Stomach smooth muscle (tissue), 2 donors: Measurements from ENCODE around the gene RPS14.
A peak's percentile ranks its signal among the peaks of the same experiment; 100 is the strongest.
"Not testable (repeated sequence)": the region's sequence is repeated elsewhere in the genome, so short reads cannot be mapped to it uniquely, and the experiment has no call there.

Source experiments
- H3K27ac ChIP-seq: one replicate; pipeline ENCODE4 v1.7.0; 2013; ENCODE audit warnings: mild to moderate bottlenecking, low read length, inconsistent platforms
- H3K27me3 ChIP-seq, 2 donors: one replicate each; pipeline ENCODE4 v1.7.0; 2013; ENCODE audit warnings: low read length in 2 of 2; ENCODE audit not compliant: insufficient read depth in 2 of 2, control insufficient read depth in 1 of 2
- H3K36me3 ChIP-seq, 2 donors: one replicate each; pipeline ENCODE4 v1.7.0; 2013; ENCODE audit warnings: low read length in 2 of 2; ENCODE audit not compliant: control insufficient read depth in 2 of 2, insufficient read depth in 2 of 2
- H3K4me1 ChIP-seq: one replicate; pipeline ENCODE4 v1.7.0; 2013; ENCODE audit warnings: low read length; ENCODE audit not compliant: control insufficient read depth, insufficient read depth
- H3K4me3 ChIP-seq, 2 donors: one replicate each; pipeline ENCODE4 v1.7.0; 2013; ENCODE audit warnings: low read length in 2 of 2
- H3K9ac ChIP-seq, 2 donors: one replicate each; pipeline ENCODE4 v1.7.0; 2013; ENCODE audit warnings: low read length in 2 of 2, mild to moderate bottlenecking in 1 of 2
- H3K9me3 ChIP-seq, 2 donors: one replicate each; pipeline ENCODE4 v1.7.0; 2013; ENCODE audit warnings: low read length in 2 of 2; ENCODE audit not compliant: control insufficient read depth in 2 of 2
- donor health status: healthy.
- donor health status: Pancreatic carcinoma.

Gene RPS14

DNA sequence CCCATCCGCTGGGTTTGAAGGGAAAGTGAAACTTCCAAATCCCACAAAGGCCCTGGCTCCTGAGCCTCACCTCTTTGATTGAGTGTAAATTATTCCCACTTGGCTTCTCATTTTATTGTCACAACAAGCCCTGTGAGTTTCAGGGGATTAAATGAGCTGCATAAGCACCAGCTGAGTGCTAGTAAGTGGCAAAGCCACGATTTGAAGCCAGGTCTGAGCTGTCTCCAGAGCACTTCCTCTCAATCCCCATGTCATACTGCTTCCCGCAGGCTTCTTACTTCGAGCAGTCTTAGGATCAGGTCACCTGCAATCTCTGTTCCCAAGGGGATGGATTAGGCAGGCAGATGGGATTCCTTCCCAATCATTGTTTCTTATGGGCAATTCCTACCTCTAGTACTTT, 18.0 kb downstream of the RPS14 start:
- Histone ChIP-seq H3K27ac (no peak overlapping the region), H3K9ac (no peak overlapping the region), H3K4me3 (no peak overlapping the region)

GRCh38 chr5:150431048-150431447, 18.5 kb downstream of the RPS14 start:
- H3K27ac ChIP-seq, result no peak overlapping the region
- H3K4me3 ChIP-seq, result no peak overlapping the region
- H3K9me3 ChIP-seq, result no peaks in the 10 kb centered on the region
- H3K9ac ChIP-seq, result no peak overlapping the region
- H3K4me1 ChIP-seq, result peaks cover 3% of the 10 kb centered on the region
- H3K27me3 ChIP-seq, result no peaks in the 10 kb centered on the region
- H3K36me3 ChIP-seq, result no peaks in the 10 kb centered on the region

More for the DNA sequence above, 18.0 kb downstream of the RPS14 start:
- Histone ChIP-seq H3K4me1 (peaks cover 7% of the 10 kb centered on the region), H3K9me3 (no peaks in the 10 kb centered on the region), H3K36me3 (no peaks in the 10 kb centered on the region), H3K27me3 (no peaks in the 10 kb centered on the region)

DNA sequence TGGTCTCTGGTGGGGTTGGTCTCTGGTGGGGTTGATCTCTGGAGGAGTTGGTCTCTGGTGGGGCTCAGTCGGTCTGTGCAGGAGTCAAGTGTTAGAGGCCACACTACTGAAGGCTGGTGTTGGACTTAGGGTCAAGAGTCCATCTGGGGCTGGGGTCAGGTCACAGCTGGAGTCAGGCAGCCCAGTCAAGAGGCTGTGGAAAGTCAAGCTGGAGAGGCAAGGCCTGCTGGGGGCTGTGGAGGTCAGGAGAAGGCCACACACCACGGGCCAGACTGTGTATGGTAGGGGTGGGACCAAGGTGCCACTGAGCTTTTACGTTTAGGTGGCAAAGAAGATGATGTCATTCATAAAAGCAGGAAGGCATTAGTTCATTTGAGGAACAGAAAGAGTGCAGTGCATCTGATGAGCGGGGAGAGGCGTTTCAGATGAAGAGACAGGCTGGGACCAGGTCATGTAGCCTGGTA, 20.1 kb downstream of the RPS14 start:
- Histone ChIP-seq H3K9ac (no peak overlapping the region), H3K9me3 (no peaks in the 10 kb centered on the region), H3K4me3 (no peak overlapping the region), H3K27me3 (no peaks in the 10 kb centered on the region), H3K4me1 (peaks cover 3% of the 10 kb centered on the region), H3K27ac (no peak overlapping the region), H3K36me3 (no peaks in the 10 kb centered on the region)

- no peak overlapping the region for H3K9ac ChIP-seq
- H3K9me3 ChIP-seq, result no peaks in the 10 kb centered on the region
- H3K36me3 ChIP-seq, result no peaks in the 10 kb centered on the region
- H3K27ac ChIP-seq, result no peak overlapping the region
- H3K4me3 ChIP-seq, result no peak overlapping the region
- peaks cover 3% of the 10 kb centered on the region for H3K4me1 ChIP-seq
- H3K27me3 ChIP-seq, result no peaks in the 10 kb centered on the region
Observed at GRCh38 chr5:150428978-150429377, 20.6 kb downstream of the RPS14 start.

DNA sequence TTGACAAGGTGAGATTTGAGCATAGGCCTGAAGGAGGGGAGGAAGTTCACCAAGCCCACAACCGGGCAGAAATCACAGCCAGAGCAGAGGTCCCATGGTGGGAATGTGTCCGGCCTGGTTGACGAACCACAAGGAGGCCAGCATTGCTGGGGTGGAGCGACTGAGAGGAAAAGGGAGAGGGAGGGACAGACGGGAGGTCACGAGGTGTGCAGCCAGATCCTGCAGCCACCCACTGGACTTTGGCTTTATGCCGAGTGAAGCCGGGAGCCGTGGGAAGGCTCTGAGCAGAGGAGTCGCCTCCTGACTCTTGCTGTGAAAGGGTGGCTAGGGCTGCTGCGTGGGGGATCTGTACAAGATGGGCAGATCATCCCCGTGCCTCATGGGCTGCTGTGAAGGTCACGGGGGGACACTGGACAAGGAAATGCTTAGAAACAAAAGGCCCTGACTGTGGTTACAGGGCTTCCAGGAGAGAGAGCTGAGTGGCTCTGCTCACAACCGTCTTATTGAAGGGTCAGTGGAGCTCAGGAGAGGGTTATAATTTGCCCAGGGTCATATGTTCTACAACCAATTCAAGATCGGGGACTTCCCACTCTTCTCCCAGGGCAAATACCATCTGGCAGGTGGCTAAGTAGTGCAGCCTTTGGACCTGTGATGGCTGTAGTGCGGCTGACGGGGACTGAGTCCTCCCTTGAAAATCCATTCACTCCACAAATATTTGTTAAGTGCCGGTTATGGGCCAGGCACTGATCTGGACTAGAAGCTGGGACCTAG, 21.2 kb downstream of the RPS14 start:
- H3K9ac ChIP-seq, result no peak overlapping the region
- H3K4me3 ChIP-seq, result no peak overlapping the region

GRCh38 chr5:150426165-150426564, 23.4 kb downstream of the RPS14 start:
- H3K9ac ChIP-seq, H3K27ac ChIP-seq, H3K4me3 ChIP-seq, H3K36me3 ChIP-seq, H3K4me1 ChIP-seq, H3K9me3 ChIP-seq, H3K27me3 ChIP-seq: not testable (repeated sequence)

More for the DNA sequence above, 21.2 kb downstream of the RPS14 start:
- no peaks in the 10 kb centered on the region for H3K27me3 ChIP-seq
- peaks cover 3% of the 10 kb centered on the region for H3K4me1 ChIP-seq
- H3K27ac ChIP-seq, result no peak overlapping the region
- H3K36me3 ChIP-seq, result no peaks in the 10 kb centered on the region
- H3K9me3 ChIP-seq, result no peaks in the 10 kb centered on the region

GRCh38 chr5:150422758-150423157, 26.8 kb downstream of the RPS14 start:
- no peaks in the 10 kb centered on the region for H3K4me1 ChIP-seq
- no peak overlapping the region for H3K27ac ChIP-seq
- no peaks in the 10 kb centered on the region for H3K36me3 ChIP-seq
- H3K9me3 ChIP-seq, result no peaks in the 10 kb centered on the region
- H3K27me3 ChIP-seq, result no peaks in the 10 kb centered on the region
- H3K4me3 ChIP-seq, result no peak overlapping the region
- no peak overlapping the region for H3K9ac ChIP-seq

DNA sequence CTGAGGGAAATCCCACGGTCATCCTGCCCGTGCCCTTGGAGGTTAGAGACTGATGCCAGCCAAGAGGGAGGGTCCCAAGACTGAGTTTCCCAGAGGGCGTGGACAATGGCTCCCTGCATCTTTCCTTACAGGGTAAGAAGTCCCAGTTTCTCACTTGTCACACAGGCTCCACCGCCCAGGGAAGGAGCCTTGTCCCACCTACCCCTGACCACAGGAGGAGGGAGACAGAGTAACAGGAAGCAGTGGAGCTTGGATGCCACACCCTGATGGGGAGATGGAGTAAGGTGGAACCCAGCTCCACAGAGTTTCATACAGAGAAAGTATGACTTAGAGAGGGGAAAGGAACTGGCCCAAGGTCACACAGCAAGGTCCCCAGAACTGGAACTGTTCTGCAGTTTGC, 27.5 kb downstream of the RPS14 start:
- no peaks in the 10 kb centered on the region for H3K27me3 ChIP-seq
- H3K4me1 ChIP-seq, result no peaks in the 10 kb centered on the region
- no peak overlapping the region for H3K9ac ChIP-seq
- H3K27ac ChIP-seq, result no peak overlapping the region
- H3K4me3 ChIP-seq, result no peak overlapping the region
- no peaks in the 10 kb centered on the region for H3K36me3 ChIP-seq
- H3K9me3 ChIP-seq, result no peaks in the 10 kb centered on the region

- Histone ChIP-seq H3K4me1 (no peaks in the 10 kb centered on the region), H3K27ac (no peak overlapping the region), H3K36me3 (no peaks in the 10 kb centered on the region), H3K9me3 (no peaks in the 10 kb centered on the region), H3K9ac (no peak overlapping the region), H3K27me3 (no peaks in the 10 kb centered on the region), H3K4me3 (no peak overlapping the region)
Observed at GRCh38 chr5:150419630-150420270, 29.8 kb downstream of the RPS14 start.

DNA sequence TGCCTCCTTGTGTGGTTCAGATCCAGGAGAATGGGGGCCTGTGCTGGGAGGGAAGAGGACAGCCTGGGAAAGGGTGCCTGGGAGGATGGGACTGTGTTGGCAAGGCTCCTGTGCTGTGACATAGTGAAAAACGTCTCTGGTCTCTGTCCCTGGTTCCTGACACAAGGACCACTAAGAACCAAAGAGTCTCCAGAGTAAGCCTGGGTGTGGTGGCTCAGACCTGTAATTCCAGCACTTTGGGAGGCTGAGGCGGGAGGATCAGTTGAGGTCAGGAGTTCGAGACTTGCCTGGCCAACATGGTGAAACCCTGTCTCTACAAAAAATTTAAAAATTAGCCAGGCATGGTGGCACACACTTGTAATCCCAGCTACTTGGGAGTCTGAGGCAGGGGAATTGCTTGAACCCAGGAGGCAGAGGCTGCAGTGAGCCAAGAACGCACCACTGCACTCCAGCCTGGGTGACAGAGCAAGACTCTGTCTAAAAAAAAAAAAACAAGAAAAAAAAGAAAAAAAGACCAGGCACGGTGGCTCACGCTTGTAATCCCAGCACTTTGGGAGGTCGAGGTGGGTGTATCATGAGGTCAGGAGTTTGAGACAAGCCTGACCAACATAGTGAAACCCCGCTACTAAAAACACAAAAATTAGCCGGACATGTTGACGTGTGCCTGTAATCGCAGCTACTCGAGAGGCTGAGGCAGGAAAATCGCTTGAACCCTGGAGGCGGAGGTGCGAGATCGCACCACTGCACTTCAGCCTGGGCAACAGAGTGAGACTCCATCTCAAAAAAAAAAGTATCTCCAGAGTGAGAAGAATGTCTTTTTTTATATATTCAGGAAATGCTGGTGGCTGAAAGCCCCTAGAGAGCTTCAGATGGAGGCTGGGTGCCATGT, 35.4 kb downstream of the RPS14 start:
- H3K9me3 ChIP-seq, H3K4me3 ChIP-seq, H3K9ac ChIP-seq, H3K27me3 ChIP-seq, H3K36me3 ChIP-seq: not testable (repeated sequence)
- Histone ChIP-seq H3K4me1 (peaks cover 20% of the 10 kb centered on the region), H3K27ac (peak overlapping the region; percentile 70)
